Muscle of back (tissue), 13 donors: ENCODE data around the gene HMGCS1. TPM values are rescaled to one million over a fixed set of nuclear protein-coding genes. Genes with fewer than 3 reads are reported as not detected.
"Not testable (repeated sequence)": the region's sequence is repeated elsewhere in the genome, so short reads cannot be mapped to it uniquely, and the experiment has no call there.

Experiments
- DNase-seq, 3 donors: peaks; one replicate each; pipeline versions ENCODE4 v3.0.0 to v3.0.0-alpha.2; 2013
- long read RNA-seq, 9 donors: transcript quantifications; one replicate each; lab custom pipeline, GENCODE V29; 2026
- polyA plus RNA-seq, 10 donors: library from polyadenylated mRNA; unstranded; fragments of 120-200 nt; gene quantifications; one replicate each; pipeline ENCODE4 v1.2.1, GENCODE V29; 2013; ENCODE audit not compliant: insufficient read length in 10 of 10

Gene HMGCS1
- 10 to 100 TPM; 24.3 to 50.9 (median 41.2) TPM for polyA plus RNA-seq
- long read RNA-seq, donor 1, transcript HMGCS1-201 (11 exons, 3,506 nt), result major isoform, 5 of 8 reads
- long read RNA-seq, donor 1, partial matches to known transcripts, result 0 of 8 reads
- long read RNA-seq, donor 1, other reads (novel, unspliced or antisense), result 0 of 8 reads
- long read RNA-seq, donor 2, partial matches to known transcripts, result 0 of 4 reads
- long read RNA-seq, donor 2, other reads (novel, unspliced or antisense), result 0 of 4 reads
- long read RNA-seq, donor 3, result 0 reads
- long read RNA-seq, donor 4, partial matches to known transcripts, result 0 of 2 reads
- long read RNA-seq, donor 4, other reads (novel, unspliced or antisense), result 0 of 2 reads
- long read RNA-seq, donor 5, transcript HMGCS1-201 (11 exons, 3,506 nt), result major isoform, 7 of 61 reads
- long read RNA-seq, donor 5, partial matches to known transcripts, result 49 of 61 reads
- long read RNA-seq, donor 5, other reads (novel, unspliced or antisense), result 0 of 61 reads
- long read RNA-seq, donor 6, partial matches to known transcripts, result 0 of 6 reads
- long read RNA-seq, donor 6, other reads (novel, unspliced or antisense), result 0 of 6 reads
- long read RNA-seq, donor 7, transcript HMGCS1-202 (10 exons, 3,466 nt), result major isoform, 5 of 9 reads
- long read RNA-seq, donor 7, partial matches to known transcripts, result 0 of 9 reads
- long read RNA-seq, donor 7, other reads (novel, unspliced or antisense), result 0 of 9 reads
- long read RNA-seq, donor 8, partial matches to known transcripts, result 0 of 6 reads
- long read RNA-seq, donor 8, other reads (novel, unspliced or antisense), result 0 of 6 reads
- long read RNA-seq, donor 9, partial matches to known transcripts, result 0 of 1 reads
- long read RNA-seq, donor 9, other reads (novel, unspliced or antisense), result 0 of 1 reads

DNA sequence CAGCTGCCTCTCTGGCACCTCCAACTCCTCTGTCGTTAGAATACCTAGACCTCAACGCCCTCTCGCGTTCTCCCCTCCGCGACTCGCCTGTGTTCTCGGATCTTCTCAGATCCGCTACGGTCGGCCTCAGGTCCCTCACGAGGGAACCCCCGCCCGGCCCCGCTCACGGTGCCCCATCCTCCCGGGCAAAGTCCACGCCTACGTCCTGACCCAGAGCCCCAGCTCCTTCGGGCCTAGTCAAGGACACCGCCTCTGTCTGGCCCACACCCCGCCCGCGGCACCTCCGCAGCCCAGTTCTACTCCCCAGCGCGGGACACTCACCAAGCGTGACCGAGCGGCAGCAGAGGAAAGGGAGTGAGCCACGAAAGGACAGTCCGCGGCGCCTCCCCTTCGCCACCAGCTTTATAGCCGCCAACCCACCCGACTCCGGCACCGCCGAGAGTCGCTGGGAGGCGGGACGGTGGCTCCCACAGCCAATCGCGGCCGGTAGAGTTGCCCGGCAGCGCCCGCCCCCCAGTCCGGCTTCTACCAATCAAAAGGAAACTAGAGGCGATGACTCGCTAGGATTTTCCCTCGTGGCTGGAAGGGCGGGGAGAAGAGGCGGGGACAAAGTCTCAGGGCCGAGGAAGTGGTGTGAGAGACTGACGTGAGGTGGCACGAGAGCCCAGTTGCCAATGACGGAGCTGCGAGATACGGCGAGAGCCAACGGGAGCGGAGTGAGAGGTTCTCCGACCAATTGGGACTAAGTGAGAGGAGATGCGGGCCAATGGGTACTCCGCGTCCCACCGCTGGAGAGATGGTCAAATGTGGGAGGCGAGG is at the start of gene HMGCS1:
Gene HMGCS1 (minus strand): TSS at position 378 of the 819 bp plus-strand sequence. CDS start 14,447 bp downstream, outside the sequence.
- DNase-seq, result peak; percentile 98 to 100 (median 99)

DNA sequence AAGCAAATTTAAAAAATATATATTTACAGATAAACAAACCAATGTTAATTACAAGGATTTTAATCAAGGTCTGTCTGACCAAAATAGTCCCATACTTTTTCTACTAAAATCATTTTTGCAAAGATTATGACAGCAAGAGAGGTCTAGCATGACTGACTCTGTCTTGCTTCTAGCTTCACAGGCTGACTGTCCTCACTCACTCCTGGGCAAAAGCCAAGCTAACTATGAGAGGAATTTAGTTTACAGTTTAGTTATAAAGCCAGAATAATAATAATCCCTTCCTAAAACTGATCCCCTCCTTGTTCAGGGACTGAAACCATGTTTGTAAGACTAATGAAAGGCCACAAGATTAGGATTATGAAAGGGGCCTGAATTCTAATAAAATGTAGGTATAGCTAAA is 45.5 kb upstream of the HMGCS1 start:
- no peak for DNase-seq

DNA sequence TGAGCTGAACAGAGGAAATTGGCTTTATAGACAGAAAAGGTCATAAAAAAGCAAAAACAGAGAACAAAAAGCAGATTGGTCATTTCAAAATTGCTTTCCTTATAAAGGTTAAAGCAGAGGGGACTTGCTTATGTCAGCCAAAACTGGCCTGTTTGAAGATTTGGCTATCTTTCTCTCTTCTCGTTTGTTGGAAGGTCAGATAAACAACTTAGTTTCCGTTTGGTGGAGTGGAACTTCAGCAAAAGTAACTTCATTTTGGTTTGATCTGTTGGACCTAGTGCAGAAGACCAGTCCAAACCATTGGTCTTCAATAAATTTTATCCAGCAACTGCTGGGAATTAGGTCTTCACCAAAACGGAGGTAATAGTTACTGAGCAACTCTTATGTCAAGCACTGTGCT is 45.1 kb upstream of the HMGCS1 start:
- no peak for DNase-seq

DNA sequence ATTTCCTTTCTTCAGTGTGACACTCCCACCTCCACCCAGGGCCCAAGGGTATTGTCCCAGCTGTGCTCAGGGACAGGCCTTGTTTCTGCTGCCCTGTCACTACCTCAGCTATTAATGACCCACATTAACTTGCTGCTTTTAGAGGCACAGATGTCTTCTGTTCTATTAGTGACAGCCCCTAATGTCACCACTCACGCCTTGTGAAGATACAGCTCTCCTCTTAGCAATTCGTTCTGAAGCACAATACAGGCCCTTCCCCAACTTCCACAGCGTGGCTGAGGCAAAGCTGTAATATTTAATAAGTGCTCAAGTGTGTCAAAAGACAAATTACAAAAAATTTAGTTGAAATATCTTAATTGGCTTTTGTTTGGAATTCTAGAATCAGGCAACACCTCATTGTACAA is 44.7 kb upstream of the HMGCS1 start:
- DNase-seq, result no peak

DNA sequence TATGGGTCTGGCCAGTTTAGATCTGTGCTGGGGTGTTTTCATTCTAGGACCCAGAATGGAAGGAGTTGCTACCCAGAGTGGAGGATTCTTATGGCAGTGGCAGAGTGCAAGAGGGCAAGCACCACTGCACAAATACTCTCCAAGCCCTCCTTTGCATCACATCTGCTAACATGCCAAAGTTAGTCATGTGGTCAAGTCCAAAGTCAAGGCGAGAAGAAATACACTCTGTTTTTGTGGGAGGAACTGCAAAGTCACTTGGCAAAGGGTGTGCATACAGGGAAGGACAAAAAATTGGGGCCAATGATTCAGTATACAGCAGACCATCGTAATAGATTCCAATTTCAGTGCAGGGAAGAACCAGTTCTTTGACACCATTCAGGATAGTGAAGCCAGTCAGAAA is 43.9 kb upstream of the HMGCS1 start:
- no peak for DNase-seq

DNA sequence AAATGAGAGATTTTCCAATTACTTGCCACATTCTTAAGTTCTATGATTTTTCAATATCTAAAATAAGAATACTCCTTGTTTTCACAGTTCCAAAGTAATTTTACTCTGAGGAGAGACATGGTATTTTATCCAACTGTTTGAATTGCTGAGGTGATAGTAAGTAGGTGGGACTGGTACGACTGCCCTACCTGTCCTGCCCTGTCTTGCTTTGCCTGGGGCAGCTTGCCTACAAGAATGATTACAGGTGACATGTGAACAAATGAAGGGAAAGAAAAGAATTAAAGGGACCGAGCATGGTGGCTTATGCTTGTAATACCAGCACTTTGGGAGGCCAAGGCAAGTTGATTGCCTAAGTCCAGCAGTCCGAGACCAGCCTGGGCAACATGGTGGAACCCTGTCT is 41.6 kb upstream of the HMGCS1 start:
- DNase-seq, result no peak

DNA sequence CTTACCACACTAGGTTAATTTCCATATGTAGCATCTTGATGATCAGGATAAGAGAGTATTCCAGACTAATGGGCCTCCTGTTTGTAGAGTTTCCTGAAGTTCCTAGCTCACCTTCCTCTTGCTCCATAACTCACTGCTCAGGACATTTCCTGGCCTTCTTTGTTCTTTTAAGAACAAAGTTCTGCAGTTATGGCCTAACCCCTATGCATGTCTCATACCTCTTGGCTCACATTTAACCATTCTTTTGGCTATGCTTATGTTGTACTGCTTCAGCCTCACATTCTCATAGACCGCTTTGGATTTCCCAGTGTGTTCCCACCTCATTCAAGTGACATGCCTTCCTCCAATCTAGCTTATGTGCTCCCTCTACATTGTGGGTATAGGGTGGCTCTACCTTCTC is 40.5 kb upstream of the HMGCS1 start:
- DNase-seq, result no peak

DNA sequence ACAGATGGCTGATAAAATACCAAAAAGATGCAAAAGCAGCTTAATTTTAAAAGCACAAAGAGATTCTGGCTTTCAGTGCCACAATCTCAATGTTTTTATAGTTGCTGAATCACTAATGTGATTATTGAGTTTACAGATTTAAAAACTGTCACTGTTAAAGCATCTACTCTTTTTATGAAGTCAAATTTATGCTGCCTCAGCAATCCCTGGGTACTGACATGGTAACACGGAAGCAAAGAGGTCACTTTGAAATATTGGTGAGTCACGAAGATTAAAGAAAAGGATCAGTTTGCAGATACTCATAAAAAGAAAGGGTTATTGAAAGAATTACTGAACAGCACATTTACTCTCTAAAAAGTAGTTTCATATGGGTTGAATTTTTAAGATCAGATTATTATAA is 39.7 kb upstream of the HMGCS1 start:
- no peak for DNase-seq

DNA sequence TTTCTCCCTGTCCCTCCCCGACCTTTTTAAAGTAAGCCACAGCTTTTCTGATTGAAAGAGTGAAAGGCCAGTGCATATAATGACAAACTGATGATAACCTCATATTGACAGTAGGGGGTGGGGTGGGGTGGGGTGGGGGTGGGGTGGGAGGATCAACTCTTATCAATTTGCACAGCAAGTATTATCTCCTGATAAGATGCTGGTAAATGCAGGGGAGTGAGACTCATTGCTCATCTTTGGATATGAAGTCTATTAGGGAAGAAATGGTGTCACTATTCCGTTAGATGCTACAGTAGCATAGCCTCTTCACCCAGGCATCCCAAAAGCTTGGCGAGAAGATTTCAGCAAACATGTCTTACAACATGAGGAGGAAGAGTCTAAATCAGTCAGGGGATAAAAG is 38.9 kb upstream of the HMGCS1 start:
- DNase-seq, result no peak

DNA sequence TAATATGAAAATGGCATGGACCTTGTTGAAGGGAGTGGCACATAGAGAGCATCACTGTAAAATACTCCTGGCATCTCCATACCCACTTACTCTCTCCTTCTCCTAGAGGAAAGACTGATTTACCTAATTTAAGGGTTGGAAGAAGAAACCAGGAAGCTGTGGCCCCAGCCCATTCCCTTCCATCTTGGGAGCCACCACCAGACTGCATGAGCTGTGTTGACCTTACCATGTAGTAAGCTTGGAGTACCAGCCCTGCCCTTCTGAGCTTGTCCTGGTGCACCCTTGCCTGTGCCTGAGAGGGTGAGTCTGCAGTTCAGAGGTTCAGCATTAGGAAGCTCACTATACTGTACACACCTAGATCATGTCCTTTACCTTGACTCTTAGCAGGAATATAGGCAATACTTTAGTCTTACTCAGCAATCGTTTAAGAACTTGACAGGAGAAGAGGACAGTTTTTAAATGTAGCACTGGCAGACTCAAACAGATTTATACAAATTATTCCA is 35.7 kb upstream of the HMGCS1 start:
- DNase-seq, result no peak

DNA sequence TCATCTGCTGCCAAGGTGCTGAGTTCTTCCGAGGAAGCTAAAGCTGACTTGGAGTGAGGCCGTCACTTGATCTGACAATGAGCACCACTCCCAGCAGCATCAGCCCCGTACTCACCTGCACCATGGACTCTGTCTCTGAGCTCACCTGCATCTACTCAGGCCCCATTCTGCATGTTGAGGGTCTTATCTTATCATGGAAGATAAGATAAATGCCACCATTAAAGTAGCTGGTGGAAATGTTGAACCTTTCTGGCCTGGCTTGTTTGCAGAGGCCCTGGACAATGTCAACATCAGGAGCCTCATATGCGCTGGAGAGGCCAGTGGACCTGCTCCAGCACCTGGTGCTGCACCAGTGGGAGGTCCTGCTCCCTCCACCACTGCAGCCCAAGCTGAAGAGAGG is 35.0 kb upstream of the HMGCS1 start:
- DNase-seq, result no peak

DNA sequence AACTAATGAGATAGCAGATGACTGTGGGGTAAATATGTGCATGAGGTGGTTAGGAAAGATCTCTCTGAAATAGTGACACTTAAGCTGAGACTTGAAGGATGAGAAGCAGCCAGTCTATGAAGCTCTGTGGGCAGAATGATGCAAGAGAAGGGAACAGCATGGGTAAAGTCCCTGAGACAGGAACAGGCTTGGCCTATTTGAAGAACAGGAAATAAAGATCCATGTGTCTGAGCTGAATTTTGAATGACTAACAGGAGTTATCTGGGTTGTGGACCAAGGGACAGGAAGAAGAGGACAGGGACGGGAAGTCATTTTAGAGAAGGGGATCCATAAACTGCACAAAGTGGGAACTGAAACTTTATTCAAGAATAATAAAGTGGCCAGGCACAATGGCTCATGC is 25.6 kb upstream of the HMGCS1 start:
- DNase-seq, result no peak

DNA sequence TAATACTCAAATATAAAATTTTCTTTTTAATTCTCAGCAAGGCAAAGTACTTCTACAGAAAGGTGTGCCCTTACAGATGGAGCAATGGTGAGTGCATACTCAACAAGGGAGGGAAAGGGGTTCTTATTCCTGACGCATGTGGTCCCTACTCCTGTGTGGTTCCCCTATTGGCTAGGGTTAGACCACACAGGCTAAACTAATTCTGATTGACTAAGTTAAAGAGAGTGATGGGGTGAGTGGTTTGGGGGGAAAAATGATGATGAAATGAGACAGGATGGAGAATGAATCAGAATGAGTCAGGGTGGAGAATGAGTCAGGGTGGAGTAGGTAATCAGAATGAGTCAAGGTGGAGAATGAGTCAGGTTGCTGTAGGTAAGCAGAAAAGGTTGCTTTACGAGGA is 22.9 kb upstream of the HMGCS1 start:
- no peak for DNase-seq

DNA sequence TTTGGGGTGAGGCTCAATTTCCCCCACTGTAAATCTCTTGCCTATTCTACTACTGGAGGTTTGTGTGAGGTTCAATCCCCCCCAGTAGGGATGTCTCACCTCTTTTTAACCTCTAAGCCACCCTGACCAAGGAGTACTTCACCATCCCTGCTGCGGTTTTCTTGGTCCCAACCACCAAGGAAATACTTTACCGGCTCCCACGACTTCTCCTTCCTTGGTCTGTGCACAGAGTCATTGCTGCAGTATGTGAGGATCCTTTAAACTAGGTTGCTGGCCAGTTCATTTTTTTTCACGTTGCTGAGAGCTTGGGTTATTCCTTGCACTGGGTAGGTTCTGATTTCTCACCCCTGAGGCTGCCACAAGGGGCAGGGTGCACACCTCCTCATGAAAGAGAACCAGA is 22.5 kb upstream of the HMGCS1 start:
- DNase-seq, result no peak

DNA sequence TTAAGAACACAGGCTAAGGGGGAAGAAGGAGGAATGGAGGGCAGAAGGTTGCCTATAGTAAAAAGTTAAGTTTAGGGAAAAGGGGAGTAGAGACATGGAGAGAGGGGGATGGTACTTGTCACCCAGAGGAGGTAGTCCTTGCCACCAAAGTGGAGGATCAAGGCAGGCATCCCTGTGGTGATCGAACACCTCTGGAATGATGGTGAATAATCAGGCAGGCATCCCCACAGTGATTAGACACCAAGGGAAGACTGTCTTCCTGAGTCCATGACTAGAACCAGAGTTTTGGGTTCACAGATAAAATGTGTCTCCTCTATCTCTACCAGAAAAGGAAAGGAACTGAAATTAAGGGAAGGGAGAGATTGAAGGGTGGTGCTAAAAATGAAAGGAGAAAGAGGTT is 19.2 kb upstream of the HMGCS1 start:
- no peak for DNase-seq

DNA sequence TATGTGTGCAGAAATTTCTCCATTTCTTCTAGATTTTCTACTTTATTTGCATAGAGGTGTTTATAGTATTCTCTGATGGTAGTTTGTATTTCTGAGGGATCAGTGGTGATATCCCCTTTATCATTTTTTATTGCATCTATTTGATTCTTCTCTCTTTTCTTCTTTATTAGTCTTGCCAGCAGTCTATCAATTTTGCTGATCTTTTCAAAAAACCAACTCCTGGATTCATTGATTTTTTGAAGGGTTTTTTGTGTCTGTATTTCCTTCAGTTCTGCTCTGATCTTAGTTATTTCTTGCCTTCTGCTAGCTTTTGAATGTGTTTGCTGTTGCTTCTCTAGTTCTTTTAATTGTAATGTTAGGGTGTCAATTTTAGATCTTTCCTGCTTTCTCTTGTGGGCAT is 12.4 kb upstream of the HMGCS1 start:
- not testable (repeated sequence) for DNase-seq

DNA sequence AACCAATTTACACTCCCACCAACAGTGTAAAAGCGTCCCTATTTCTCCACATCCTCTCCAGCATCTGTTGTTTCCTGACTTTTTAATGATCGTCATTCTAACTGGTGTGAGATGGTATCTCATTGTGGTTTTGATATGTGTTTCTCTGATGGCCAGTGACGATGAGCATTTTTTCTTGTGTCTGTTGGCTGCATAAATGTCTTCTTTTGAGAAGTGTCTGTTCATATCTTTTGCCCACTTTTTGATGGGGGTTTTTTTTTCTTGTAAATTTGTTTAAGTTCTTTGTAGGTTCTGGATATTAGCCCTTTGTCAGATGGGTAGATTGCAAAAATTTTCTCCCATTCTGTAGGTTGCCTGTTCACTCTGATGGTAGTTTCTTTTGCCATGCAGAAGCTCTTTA is 10.3 kb upstream of the HMGCS1 start:
- not testable (repeated sequence) for DNase-seq

DNA sequence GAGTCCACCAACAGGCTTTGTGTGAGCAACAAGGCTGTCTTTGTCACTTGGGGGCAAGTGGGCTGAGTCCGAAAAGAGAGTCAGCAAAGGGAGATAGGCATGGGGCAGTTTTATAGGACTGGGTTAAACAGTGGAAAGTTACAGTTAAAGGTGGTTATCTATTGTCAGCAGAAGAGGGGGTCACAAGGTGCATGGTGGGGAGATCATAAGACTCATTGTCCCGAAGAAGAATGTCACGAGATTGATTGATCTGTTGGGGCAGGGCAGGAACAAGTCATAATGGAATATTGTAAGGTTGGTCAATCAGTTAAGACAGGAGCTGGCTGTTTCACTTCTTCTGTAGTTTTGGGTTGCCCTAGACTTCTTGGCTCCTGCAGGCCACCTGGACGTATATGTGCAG is 7.6 kb upstream of the HMGCS1 start:
- no peak for DNase-seq

DNA sequence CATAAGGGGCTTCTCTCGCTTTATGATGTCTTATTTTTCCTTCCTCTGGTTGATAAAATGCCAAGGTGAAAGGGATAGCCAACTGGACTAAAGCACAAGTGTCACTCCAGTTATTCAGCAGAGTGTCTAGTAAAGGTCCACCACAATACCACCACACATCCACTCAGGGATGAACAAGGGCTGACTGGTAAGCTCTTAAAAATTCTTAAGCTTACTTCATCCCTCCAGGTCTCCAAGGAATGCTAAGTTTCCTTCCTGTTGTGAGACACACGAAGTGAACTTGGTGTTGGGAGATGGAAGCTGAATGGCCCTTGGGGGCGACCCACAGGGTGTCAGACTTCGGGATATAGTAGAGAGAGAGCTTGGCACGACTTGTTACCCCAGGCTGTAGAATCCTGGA is 3.2 kb upstream of the HMGCS1 start:
- DNase-seq, result no peak

DNA sequence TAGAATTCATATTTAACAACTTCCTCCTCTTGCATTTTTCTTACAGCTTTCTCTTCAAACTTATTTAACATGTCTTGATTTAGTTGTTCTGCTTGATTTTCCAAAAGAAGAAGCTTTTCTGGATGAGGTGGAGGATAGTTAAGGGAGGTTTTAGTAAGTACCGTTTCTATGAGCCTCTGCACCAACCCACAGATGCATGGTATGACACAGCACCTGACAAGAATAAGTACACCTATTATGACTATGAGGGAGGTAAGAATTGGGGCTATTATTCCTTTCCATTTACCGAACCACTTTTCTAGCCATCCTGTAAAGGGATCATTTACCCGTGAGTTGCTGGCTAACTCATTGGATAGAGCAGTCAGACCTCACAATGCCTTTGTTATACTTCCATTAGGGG is 2.5 kb upstream of the HMGCS1 start:
- DNase-seq, result no peak

DNA sequence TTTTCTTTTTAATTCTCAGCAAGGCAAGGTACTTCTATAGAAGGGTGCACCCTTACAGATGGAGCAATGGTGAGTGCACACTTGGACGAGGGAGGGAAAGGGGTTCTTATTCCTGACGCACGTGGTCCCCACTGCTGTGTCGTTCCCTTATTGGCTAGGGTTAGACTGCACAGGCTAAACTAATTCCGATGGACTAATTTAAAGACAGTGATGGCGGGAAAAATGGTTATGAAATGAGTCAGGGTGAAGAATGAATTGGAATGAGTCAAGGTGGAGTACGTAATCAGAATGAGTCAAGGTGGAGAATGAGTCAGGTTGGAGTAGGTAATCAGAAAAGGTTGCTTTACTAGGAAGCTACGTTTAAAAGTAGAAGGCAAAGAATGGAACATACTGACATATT is 2.1 kb upstream of the HMGCS1 start:
- no peak for DNase-seq

DNA sequence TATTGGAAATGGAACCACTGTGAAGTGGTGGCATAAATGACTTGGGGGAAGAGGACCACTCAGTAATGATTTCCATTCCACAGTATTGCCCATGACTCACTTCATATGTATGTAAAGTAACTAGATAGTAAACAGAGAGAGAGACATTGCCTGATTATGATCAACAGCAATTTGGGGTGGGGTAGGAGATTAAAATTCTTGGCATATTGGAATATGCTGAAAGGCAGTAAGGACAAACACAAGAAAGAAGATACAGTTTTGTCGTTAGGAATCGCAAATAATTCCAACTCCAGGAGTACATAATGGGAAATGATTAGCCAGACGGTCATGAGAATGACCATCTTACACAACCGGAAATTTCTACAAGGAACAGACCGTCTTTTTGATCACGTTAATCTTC is 1.5 kb upstream of the HMGCS1 start:
- DNase-seq, result no peak
